Colon (tissue), 2 donors: ENCODE results near the gene LHPP.
"Not testable (repeated sequence)": the region's sequence is repeated elsewhere in the genome, so short reads cannot be mapped to it uniquely, and the experiment has no call there.

Experiments
- FAIRE-seq: peaks from 2 replicates; lab custom pipeline; 2012; peaks lifted over from hg19 to GRCh38; lab: Jason Lieb, UNC
- donor health status: control.
- donor health status: control.

LHPP gene

DNA sequence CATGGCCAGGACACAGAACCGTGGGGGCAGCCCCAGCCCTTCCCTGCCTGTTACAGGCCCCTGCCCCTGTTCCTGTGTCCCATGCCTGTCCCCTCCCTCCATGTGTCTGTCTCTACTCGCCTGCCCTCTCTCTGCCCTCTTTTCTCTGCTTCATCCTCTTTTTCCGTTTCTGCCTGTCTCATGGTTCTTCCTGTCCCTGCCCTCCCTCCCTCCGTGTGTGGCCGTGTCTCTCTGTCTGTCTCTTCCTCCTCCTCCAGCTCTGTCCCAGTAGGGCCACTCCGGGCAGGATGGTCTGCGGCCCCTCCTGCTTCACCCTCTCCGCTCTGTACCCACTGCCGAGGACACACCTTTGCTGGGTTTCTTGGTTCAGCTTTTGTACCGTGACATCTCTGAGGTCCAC, 145.2 kb downstream of the LHPP start:
- no peak for FAIRE-seq

DNA sequence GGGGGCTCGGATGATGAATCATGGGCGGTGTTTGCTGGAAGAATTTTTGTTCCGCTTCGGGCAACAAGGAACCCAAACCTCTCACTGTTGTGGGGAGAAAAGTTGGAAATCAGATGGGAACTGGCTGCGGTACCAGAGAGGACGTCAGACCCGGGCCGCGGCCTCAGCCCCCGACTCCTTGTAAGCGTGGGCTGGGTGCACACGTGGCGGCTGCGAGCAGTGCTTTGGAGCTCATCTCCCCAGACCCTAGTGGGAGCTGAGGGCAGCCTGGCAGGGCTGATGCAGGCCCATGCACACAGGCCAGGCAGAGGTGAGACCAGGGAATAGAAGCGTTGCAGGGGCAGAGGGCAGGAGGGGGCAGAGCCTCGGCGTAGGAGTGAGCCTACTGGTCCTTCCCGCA, 146.1 kb downstream of the LHPP start:
- no peak for FAIRE-seq

DNA sequence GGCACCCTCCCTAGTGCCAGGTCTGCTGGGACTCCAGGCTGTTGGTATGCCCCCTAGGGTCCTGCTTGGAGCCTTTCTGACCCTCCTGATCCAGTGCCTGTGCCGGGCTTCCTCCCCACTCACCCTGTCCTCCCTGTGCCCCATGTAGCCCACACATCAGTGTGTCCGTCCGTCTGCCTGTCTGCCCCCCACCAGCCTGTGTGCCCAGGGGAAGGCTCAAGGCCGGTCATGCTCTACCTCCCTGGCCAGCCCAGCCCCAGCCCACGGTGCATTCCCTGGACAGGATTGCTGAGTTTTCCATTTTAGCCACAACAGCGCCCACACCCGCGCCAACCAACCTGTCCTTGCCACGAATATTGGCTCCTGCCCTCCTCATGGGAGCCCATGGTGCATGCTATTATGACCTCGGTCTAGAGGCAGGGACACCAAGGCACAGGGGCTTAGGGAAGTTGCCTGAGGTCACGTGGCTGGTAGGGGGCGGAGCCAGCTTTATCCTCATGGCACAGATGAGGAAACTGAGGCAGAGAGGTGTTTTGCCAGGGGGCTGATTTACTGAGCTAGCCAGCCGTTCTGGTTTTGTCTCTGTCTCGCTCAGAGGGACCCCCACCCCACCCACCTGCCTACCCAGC, 146.6 kb downstream of the LHPP start:
- FAIRE-seq, result no peak

DNA sequence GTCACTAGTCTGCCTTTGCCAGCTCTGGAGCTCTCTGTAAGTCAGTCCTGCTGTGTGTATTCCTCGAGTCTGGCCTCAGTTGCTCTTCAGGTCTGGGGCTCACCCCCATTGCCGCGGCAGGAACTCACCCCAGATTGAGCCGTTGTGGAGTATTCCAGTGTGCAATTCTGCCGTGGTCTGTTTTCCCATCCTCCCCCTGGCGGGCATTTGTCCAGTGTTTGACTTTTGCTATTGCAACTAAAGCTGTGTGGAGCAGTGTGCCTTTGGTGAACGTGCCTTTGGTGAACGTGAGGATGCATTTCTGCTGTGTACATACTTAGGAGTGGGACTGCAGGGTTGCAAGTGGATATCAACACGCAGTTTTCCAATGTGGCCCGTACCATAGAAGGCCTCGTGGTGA, 148.1 kb downstream of the LHPP start:
- no peak for FAIRE-seq

DNA sequence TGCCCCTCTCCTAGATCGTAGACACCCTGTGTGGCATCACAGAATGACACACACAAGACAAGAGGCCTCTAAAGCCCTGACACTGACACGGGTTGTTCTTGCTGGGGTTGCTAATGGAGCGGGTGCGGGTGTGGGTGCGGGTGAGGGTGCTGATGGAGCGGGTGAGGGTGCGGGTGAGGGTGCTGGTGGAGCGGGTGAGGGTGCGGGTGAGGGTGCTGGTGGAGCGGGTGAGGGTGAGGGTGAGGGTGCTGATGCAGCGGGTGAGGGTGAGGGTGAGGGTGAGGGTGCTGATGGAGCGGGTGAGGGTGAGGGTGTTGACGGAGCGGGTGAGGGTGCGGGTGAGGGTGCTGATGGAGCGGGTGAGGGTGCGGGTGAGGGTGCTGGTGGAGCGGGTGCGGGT, 148.6 kb downstream of the LHPP start:
- FAIRE-seq, result not testable (repeated sequence)

DNA sequence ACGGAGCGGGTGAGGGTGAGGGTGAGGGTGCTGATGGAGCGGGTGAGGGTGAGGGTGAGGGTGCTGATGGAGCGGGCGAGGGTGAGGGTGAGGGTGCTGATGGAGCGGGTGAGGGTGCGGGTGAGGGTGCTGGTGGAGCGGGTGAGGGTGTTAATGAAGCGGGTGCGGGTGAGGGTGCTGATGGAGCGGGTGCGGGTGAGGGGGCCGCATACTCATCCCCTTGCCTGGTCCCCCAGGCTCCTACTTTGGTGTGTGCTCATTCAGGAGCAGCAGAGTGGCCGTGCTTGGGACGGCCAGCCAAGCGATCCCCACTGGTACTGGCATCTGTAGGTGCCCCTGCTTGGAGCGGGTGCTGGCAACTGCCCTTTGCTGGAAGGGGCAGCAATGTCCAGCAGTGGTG, 149.2 kb downstream of the LHPP start:
- FAIRE-seq, result not testable (repeated sequence)

DNA sequence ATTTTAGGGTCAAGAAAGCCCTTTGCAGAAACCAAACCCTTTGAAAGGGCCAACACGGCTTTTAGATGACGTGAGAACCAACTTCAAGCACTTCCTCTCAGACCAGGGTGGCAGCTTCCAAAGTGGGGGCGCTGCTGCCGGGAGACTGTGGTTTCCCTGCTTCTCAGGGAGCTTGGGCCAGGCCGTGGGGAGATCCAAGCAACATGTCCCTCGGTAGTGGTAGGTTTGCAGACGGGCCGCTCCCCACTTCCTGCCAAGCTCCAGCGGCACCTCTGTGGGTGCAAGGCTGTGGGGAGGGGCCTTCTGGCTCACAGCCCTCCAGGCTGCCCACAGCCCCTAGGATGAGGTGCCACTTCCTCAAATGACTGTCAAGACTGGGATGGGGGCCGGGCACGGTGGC, 150.1 kb downstream of the LHPP start:
- FAIRE-seq, result no peak

DNA sequence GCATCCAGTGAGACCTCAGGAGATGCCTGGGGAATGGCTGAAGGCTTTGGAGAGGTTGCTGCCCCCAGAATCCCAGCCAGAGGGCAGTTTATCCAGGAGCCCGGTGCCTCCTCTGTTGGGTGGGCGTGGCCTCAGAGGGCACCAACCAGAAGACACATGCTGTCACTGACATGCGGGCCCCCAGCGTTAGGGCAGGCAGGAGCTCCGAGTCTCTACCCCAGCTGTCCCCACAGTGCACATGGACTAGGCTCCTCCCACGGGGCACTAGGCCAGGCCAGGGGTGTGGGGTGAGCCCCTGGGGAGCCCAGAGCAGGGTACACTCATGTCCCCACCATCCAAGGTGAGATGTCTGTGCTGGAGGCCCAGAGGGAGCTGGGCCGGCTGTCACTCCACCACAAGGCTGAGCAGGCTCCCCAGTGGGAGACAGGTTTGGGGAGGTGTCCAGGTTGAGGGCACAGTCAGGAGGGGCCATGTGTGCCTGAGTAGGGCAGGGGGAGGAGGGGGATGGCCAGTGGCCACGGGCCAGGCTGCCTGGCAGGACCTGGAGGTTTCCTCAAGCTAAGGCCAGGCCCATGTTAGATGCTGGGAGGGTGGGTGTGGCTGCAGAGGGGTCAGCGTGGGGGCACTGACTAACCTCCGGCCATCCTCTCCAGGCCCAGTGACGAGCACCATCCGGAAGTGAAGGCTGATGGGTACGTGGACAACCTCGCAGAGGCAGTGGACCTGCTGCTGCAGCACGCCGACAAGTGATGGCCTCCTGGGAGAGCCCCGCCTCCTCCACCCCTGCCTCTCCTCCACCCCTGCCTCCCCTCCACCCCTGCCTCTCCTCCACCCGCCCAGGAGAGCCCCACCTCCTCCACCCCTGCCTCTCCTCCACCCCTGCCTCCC, 151.2 kb downstream of the LHPP start:
- FAIRE-seq, result no peak

DNA sequence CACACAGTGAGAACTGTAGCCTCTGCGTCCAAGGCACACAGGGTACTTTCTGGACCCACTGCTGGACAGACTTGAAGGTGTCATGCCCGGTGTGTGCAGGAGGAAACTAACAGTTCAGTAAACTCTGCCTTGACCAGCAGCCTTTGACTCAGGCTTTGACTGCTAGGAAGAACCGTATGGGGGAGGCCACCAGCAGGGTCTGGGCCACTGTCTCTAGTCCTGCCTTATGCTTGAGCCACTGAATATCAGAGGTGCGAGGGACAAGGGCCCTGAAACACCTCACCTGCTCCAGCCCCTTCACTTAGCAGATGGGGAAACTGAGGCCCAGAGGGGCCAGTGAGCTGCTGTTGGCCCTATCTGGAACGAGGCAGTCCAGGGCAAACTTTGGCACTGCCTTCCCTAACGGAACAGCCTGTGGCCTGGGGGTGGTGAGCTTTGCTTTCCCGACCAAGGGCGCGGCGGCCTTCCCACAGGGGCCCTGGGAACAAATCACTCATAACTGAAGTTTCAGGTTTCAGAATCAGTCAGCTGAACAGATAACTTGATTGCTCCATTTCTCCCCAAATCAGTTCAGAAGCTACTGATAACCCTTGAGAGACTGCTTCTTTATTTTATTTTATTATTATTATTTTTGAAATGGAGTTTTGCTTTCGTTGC, 152.5 kb downstream of the LHPP start:
- no peak for FAIRE-seq

DNA sequence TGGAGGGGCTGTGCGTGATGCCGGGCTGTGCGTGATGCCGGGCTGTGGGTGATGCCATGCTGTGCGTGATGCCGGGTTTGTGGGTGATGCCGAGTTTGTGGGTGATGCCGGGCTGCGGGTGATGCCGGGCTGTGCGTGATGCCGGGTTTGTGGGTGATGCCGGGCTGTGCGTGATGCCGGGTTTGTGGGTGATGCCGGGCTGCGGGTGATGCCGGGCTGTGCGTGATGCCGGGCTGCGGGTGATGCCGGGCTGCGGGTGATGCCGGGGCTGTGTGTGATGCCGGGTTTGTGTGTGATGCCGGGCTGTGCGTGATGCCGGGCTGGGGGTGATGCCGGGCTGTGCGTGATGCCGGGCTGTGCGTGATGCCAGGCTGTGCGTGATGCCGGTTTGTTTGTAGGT, 153.6 kb downstream of the LHPP start:
- FAIRE-seq, result no peak

DNA sequence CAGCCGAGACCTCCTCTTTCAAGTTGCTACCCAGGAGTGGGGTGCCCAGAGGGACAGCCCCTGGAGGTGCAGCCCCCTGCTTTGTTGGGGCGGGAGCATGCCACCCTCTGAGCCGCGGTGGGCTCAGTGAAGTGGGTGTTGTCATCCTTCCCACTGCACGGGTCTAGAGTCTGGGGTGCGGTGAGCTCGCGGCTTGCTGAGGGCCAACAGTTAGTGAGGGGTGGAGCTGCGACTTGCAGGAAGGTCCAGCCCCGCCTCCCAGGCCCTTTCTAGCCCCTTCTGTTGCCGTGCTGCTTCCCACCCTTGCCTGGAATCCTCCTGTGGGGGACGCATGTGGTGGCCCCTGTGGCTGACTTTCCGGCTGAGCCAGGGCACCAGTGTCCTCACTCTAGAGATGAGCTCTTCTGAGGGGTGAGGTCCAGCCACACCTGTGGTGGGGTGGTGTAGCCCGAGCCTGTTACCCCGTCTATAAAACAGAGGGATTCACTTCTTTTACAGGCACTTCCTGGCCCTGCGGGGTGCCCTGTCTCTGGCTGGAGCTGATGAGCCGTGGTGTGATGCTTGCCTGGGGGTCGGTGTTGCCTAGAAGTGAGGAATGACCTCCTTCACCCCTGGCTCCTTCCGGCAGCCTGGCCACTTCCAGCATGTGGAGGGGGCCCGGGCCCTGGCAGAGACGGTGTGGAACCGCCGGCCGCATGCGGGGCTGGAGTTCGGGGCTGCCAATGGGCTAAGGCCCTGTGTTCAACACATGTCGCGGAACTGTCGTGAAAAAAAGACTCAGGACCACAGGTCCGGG, 154.6 kb downstream of the LHPP start:
- no peak for FAIRE-seq

DNA sequence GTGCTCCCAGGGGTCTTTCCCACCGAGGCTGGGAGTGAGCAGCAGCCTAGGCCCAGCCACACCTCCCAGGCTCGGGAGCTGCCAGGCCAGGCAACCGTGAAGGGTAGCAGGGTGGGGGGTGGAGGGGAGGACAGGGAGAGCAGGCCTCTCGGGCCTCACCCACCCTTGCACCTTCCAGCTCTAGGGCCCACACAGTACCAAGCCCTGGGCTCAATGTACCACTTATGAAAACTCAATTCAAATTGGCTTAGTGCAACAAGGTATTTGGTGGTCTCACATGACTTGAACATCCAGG, 155.2 kb downstream of the LHPP start:
- no peak for FAIRE-seq

DNA sequence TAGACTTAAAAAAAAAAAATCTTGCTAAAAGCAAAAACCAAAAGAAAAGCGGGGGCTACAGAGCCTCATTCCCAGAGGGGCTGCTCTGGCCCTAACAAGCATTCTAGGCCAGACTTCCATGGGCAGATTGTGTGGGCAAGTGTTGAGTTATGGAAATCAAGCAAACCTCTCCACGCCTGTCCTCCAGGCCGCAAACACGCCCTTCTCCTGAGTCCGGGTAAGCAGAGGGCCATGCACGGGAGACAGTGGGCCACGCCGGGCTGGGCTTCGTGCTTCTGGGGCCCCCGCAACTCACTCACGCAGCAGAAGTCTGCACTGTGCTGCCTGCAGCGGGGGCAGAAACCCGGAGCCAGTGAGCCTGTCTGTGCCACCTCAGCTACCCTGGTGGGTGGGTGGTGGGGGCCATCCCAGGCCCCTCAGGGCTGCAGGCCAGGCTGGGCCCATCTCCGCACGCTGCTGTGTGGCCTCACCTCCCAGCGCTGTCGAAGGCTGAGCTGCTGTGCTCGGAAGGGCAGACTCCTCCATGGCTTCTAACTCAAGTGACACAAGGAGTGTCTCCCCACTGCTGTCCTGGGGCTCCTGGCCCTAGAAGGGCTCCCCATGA, 156.9 kb downstream of the LHPP start:
- no peak for FAIRE-seq

DNA sequence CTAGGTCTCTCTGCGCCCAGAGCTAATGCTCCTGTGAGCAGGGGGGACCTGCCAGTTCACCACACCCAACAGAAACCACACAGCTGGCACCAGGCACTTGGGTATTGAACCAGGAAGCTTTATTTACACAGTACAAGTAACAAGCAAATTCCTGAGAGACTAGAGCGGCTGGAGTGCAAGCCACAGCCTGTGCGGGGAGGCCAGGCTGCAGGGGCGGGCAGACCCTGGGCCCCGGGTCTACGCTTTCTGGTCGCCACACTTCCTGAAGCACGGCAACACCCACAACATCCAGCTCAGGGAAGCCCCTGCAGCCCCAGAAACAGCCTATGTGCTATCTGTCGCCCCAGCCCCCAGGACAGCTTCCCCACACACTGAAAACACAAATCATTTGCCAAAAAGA, 157.6 kb downstream of the LHPP start:
- FAIRE-seq, result no peak

DNA sequence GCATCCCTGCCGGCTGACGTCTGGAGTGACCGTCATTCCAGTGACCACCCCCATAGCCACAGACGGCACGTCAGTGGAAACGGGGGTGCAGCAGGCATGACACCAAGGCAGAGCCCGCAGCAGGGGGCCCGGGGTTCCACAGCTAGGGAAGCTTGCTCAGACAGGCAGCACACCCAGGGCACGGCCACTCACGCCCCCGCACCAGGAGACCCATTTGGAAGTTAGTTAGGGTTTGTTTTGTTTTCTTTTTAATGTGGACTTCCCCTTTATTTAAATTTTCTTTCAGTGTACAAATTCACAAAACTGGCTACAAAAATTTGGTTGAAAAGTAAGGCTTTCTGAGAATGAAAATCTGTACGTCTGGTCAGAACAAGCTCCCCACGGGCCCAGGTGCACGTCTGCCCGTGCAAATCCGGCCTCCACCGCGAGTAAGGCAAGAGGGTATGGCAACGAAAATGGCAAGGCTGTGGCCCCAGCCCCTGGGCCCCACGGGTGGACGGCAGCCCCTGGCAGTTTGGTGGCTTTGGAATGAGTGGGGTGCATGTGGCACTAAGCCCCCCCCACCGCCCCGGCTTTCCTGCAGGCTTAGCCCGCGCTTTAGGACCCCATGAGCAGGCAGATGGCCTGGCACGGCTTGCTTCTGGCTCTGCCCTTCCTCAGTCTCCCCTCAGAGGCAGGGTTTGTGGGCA, 158.3 kb downstream of the LHPP start:
- FAIRE-seq, result no peak

DNA sequence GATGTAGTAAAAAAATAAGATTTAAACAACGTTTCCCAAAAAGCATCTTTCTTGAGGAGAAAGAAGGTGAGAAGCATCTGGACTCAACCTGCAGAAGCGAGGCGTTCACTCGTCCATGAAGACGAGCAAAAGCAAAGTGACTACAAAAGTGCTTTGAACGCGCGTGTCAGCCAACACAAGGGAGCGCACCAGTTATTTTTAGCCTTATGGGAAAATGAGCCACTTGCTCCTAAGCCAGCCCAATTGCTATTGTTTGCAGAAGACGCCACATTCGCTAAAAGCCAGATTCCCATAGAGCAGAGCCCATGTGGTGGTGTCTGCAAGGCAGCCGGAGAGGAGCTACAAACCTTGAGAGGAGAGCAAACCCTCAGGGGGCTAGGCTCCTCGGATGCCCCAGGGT, 160.0 kb downstream of the LHPP start:
- FAIRE-seq, result no peak

DNA sequence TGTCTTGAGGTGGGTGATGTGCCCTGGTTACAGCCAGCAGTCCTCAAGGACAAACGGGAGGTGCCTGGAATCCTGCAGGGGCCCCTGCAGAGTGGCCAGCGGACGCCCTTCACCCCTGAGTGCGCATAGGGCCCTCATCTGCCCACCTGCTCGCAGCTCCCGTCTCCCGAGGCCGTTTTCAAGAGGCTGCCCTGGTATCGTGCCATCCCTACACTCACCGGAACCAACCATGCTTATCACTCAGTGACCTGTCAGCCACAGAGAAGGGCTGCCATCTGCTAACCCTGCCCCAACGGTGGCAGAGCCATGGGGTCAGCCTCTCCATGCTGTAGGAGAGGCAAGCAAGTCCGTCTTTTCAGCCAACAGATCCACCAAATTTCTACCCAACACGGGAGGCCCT, 160.5 kb downstream of the LHPP start:
- FAIRE-seq, result no peak

DNA sequence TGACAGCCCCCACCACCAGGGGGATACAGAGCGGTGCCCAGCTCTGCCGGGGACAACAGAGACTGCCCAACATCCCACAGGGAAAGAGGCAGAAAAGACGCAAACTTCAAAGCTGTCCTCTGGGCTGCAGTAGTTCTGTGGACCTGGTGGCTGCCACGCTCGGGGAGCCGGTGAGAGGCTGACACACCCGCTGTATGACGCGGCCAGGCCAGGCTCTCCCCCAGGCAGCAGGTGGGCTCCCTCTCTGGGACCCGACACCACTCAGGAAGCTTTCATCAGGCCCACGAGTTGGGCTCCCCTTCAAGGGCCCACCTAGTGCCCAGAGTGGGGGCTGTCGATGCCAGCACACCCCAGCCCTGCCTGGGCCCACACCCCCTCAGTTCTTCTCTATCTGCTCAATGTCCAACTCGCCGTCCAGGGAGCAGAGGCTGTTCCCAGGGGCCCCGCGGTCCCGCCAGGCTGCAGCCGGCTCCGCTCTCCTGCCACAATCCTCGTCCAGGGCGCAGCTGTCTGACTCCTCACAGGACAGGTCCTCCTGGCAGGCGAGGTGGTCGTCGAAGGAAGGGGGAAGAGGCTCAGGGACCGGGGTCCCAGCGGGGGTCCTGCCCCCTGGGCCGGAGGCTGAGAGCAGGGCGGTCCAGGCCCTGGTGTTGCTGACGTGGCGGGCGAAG, 161.4 kb downstream of the LHPP start:
- no peak for FAIRE-seq

DNA sequence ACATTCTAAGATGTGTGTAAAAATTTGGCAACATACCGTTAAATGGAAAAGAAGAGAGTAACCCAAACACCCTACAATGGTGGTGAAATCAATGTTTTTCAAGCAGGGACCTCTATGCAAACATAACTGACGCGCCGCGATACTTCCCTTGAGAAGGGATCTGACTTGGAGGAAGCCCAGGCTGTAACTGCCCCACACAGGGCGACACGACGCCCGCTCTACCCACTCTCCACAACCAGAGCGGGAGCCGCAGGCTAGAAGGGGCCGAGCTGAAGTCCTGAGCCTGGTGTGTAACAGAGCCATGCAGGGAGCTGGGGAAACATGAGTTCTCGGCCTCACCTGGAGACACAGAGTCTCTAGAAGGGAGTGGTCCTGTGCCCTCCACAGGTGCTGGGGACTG, 162.4 kb downstream of the LHPP start:
- FAIRE-seq, result no peak

DNA sequence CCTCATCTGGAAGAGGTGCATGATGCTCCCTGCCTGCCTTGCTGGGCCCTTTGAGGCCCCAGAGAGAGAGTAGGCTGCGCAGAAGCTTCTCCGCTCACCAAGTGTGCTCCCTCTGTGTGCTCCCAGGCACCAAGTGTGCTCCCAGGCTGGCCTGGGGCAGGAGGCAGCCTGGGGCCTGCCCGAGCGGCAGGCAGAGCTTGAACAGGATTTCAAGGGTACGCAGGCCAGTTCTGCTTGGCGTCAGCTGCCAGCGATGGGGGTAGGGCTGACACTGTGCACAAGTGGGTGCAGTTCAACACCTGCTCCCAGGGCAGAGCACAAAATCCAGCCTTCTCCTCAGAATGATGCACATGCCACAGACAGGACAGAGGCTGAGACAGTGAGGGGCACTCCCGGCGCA, 162.8 kb downstream of the LHPP start:
- FAIRE-seq, result no peak

DNA sequence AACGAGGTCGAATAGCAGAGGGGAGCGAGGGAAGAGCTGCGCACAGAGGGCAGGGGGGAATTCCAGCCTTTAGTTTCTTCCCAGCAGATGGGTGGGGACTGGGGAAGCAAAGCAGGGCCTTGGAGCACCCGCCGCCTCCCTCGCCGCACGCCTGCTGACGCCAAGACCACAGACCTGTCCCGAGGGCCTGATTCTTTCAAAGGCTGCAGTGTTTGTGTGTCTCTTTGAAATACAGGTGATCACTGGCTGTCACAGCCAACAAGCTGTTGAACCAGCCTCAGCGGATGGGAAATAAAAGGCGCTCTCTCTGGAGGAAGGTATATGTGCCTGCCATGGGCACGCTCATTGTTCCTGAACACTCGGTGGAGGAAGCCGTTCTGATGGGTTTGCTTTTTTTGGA, 163.3 kb downstream of the LHPP start:
- FAIRE-seq, result no peak
